GM12891 (cell line): ENCODE measurements around the gene CCDC201.
"Not testable (repeated sequence)": the region's sequence is repeated elsewhere in the genome, so short reads cannot be mapped to it uniquely, and the experiment has no call there.

Experiments used
- DNase-seq: peaks from one replicate; pipeline ENCODE4 v3.0.0; 2011; ENCODE audit warnings: low spot score; ENCODE audit not compliant: insufficient read length
- FAIRE-seq: peaks from 2 replicates; lab custom pipeline; 2011; peaks lifted over from hg19 to GRCh38; lab: Jason Lieb, UNC
- PAX5 ChIP-seq: IDR thresholded peaks from 2 replicates; pipeline ENCODE4 v1.6.1; 2011; ENCODE audit warnings: low read length, moderate library complexity, mild to moderate bottlenecking; ENCODE audit not compliant: insufficient read depth, severe bottlenecking
- POLR2A ChIP-seq: IDR thresholded peaks from 2 replicates; pipeline ENCODE4 v1.6.1; 2011; ENCODE audit warnings: low read depth, low read length, control low read depth
- POLR2AphosphoS5 ChIP-seq: IDR thresholded peaks from 2 replicates; pipeline ENCODE4 v1.6.1; 2011; ENCODE audit warnings: low read depth, low read length, control low read depth
- POU2F2 ChIP-seq: IDR thresholded peaks from 2 replicates; pipeline ENCODE4 v1.6.1; 2011; ENCODE audit warnings: low read depth, mild to moderate bottlenecking, control low read depth, low read length, moderate library complexity
- SPI1 ChIP-seq: IDR thresholded peaks from 2 replicates; pipeline ENCODE4 v1.6.1; 2011; ENCODE audit warnings: low read depth, low read length, control low read depth
- TAF1 ChIP-seq: IDR thresholded peaks from 2 replicates; pipeline ENCODE4 v1.6.1; 2011; ENCODE audit warnings: low read depth, low read length, control low read depth

CCDC201 gene

DNA sequence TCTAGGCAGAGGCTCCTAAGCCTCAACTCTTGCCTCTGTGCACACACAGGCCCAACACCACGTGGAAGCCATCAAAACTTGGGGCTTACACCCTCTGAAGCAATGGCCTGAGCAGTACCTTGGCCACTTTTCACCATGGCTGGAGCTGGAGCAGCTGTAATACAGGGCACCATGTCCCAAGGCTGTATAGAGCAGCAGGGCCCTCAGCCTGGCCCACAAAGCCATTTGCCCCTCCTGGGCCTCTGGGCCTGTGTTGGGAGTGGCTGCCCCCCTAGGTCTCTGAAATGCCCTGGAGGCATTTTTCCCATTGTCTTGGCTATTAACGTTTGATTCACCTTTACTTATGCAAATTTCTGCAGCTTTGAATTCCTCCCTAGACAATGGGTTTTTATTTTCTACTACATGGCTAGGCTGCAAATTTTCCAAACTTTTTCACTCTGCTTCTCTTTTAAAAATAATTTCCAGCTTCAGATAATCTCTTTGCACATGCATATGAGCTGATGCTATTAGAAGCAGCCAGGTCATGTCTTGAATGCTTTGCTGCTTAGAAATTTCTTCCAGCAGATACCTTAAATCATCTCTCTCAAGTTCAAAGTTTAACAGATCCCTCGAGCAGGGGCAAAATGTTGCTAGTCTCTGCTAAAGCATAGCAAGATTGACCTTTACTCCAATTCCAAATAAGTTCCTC, 5.7 kb upstream of the CCDC201 start:
- FAIRE-seq = no peak

DNA sequence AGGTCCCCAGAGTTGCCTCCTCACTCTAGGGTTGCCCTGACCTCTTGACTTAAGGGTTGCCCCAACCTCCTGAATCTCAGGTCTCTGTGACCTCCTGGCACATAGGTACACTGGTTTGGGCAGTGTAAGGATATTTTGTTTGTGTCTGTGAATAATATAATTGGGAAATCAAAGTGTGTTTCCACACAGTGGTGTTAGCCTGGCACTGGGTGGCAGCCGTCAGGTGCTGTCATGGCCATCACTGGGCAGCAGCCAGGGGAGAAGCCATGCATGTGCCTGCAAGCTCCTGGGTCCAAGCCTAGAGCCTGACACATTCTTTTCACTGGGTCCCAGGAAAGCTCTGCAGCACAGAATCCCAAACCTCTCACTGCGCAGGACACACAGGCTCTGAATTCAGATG, 3.6 kb upstream of the CCDC201 start:
- DNase-seq = no peak
- no peak for FAIRE-seq
- TF ChIP-seq POLR2A (no peak), PAX5 (no peak), TAF1 (no peak), SPI1 (no peak), POLR2AphosphoS5 (no peak), POU2F2 (no peak)

More for the DNA sequence above, 5.7 kb upstream of the CCDC201 start:
- TF ChIP-seq PAX5 = no peak
- no peak for TF ChIP-seq POLR2A
- TF ChIP-seq SPI1 = no peak
- no peak for TF ChIP-seq TAF1
- TF ChIP-seq POU2F2 = no peak
- no peak for TF ChIP-seq POLR2AphosphoS5
- no peak for DNase-seq

DNA sequence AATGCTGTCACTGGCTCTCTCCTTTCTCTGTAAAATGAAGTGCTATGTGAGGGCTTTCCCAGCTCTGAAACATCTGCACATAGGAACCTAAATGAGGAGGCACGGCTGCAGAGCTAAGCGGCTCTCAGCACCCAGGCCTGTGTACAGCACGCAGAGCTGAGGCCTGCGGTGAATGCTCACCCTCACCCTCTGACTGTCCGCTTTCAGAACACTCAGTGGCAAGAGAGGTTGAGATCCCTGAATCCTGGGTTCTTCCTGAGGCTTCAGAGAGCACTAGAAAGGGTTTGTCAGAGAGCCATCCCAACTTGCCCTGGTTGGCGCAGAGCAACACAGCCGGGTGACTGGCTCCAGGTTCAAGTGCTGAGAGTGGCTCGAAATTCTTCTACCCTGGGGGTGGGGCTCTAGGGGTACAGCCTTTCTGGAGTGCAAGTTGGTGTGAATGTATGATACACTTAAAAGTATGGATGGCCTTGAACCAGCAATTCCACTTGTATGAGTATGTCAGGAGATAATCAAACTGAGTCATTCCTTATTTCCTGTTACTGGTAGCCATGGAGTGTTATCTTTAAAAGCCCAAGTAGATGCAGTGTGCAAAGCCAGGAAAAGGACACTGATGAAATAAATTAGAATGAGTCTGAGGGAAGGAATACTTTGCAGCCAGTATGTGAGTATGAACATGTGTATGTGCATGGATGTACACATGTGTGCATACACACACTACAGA, 1.7 kb upstream of the CCDC201 start:
- DNase-seq (no peak), FAIRE-seq (no peak)
- TF ChIP-seq TAF1 = no peak
- no peak for TF ChIP-seq SPI1
- no peak for TF ChIP-seq PAX5
- TF ChIP-seq POU2F2 = no peak
- no peak for TF ChIP-seq POLR2A

DNA sequence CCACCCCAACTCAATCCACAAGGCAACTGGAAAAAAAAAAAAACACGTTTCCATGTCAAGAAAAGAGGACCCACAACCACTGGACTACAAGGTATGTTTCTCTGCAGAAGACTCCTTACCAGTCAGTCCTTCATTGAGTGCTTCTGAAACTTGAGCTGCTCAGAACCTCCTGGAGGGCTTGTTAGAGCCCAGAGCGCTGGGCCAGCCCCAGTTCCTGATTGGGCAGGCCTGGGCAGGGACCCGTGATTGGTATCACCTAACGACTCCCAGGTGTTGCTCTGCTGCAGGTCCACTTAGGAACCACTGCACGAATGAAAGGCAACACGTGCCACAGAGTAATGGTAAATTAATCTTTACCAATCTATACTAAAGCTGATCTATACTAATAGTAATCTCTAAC, 473 bp upstream of the CCDC201 start:
- TF ChIP-seq POU2F2 (no peak), TAF1 (no peak), PAX5 (no peak), SPI1 (no peak), POLR2A (no peak), POLR2AphosphoS5 (no peak)
- FAIRE-seq = no peak
- no peak for DNase-seq

DNA sequence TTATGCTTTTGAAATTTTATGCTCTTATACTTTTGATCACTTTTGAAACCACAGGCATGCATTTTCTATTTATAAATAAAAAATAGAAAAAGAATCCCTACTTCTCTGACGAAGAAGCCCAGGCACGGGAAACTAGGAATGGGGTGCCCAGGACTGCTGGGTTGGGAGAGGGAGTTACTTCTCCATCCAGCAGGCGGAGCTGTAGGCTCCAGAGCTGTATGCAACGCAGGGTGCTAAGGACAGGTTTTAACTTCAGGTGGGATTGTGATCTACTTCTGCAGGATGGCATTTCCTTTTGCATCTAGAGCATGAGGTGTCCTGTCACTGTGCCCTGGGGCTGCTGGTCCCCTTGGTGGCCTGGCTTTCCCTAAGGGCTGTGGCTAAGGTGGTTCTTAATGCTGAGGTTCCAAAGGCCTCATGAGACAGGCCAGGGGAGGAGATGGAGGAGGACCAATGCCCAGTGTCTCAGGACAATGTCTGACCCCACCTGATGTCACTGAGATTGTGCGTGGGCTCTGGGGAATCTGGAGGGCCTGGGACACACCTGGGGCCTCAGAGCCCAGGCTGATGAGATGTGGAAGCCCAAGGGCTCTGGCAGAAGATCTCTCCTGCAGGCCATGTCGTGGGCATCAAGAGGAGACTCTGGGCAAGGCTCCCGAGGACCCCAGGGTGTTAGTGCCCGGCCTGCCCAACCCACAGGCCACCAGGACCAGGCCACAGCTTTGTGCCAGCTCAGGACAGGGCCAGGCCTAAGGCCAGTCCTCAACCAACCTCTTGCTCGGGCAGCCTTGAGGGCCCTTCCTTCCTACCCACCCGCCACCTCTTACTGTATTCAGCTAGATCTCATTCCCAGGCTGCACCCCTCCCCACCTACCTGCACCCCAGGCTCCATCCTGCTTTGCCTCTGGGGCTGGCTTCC, 507 bp downstream of the CCDC201 start:
- DNase-seq = no peak
- TF ChIP-seq POLR2AphosphoS5 = no peak
- no peak for TF ChIP-seq POLR2A
- TF ChIP-seq POU2F2 = no peak
- no peak for TF ChIP-seq PAX5
- TF ChIP-seq TAF1 = no peak
- TF ChIP-seq SPI1 = no peak
- FAIRE-seq = peak; percentile 13

DNA sequence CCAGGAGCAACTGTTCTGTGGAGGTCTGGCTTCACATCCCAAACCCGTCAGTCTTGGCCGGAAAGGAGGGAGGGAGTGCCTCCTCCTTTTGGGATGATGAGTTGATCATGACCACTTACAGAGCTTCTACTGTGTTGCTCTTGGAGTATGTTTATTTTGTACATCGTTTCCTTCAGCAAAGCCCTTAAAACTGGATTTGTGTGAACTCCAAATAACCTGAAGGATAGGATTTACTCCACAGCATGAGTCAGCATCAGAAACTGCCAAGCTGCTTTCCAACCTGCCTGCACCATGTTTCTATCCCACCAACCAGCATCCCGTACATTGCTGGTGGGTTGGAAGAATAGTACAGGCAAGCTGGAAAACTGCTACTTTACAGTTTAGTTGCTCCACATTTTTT, 3.5 kb downstream of the CCDC201 start:
- DNase-seq (no peak), FAIRE-seq (no peak)
- no peak for TF ChIP-seq PAX5
- no peak for TF ChIP-seq TAF1
- no peak for TF ChIP-seq POU2F2
- no peak for TF ChIP-seq POLR2AphosphoS5
- no peak for TF ChIP-seq SPI1
- no peak for TF ChIP-seq POLR2A

DNA sequence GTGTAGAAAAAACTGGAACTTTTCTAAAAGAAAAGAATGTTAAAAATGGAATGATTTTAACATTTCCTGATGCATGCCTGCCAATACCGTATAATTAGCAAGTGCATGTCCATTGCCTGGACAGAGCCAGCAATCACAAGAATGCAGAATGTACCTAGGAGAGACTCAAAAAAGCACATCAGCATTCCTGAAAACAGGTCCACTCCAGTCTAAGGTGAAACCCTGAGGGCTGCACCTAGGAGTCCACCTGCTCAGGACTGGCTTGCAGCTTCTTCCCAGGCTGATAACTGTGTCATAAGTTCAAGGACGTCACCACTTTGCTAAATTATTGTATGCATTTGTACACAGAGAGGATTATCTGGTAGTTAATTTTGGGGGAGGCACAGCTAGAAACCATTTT, 5.4 kb downstream of the CCDC201 start:
- DNase-seq (no peak), FAIRE-seq (no peak)
- TF ChIP-seq POU2F2 = no peak

DNA sequence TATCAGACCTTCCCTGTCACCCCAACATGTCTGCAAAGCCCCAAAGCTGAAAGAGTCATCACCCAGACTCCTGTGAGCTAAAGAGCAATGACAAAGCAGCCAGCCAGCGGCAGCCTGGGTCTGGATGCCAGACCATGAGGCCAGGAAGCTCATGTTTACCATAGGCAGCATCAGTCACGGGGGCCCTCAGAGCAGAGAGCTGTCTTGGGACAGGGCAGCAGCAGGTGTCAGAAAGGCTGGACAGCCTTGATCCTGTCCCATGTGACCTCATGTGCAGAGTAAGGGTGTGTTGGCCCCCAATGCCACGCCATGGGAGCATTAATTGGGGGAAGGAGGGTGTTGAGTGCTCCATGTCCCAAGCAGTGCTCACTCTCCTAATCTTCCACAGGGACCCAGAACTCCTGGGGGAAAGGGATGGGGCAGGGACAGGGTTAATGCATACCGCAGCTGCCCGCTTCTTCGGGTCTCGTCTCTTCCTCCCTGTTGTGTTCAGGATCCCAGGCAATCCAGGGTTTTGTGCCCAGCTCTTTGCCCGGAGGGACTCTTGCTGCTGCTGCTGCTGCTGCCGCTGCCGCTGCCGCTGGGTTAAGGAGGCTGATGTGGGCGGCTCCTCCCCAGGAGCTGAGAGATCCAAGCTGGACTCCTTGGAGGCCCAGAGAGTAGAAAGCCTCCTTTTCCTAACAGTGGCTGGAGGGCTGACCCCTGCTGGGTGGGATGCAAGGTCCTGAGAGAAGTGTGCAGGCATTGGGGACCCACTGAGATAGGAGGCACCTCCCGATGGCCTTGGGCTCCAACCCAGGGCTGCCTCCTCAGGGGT, 7.1 kb downstream of the CCDC201 start:
- TF ChIP-seq TAF1 = no peak
- TF ChIP-seq POU2F2 = no peak
- no peak for TF ChIP-seq PAX5
- TF ChIP-seq POLR2AphosphoS5 = no peak
- no peak for TF ChIP-seq SPI1
- no peak for TF ChIP-seq POLR2A
- DNase-seq (no peak), FAIRE-seq (no peak)

DNA sequence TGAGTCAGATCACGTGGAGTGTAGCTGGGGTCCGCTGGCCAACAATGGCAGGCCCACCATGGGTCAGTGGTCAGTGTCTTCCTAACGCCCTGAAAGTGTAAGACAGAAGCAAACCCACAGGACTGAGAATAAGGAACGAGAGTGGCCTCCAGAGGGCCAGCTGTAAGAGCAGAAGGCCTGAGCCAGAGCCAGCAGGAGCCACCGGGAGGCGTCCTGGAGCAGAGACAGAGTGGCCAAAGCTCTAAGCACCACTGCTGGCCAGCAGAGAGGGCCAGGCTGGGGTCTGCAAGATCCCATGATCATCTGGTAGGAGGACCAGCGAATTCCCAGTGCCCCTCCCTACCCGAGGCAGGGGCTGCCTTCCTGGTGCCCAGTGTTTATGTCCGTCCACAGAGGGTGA, 9.2 kb downstream of the CCDC201 start:
- no peak for TF ChIP-seq POLR2AphosphoS5
- TF ChIP-seq SPI1 = no peak
- TF ChIP-seq POU2F2 = no peak
- no peak for TF ChIP-seq PAX5
- no peak for TF ChIP-seq TAF1
- TF ChIP-seq POLR2A = no peak
- no peak for FAIRE-seq
- DNase-seq = no peak

DNA sequence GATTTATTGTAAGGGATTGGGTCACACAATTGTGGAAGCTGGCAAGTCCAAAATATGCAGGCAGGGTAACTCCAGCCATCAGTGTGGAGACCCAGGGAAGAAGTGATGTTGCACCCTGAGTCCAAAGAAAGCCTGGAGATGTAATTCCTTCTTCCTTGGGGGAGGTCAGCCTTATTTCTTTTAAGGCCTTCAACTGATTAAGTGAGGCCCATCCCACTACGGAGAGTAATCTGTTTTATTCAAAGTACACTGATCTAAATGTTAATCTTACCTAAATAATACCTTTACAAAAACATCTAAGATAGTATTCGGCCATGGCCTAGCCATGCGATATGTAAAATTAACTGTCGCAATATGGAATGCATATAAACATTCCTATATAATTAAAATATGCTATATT, 16.0 kb downstream of the CCDC201 start:
- not testable (repeated sequence) for FAIRE-seq, DNase-seq

DNA sequence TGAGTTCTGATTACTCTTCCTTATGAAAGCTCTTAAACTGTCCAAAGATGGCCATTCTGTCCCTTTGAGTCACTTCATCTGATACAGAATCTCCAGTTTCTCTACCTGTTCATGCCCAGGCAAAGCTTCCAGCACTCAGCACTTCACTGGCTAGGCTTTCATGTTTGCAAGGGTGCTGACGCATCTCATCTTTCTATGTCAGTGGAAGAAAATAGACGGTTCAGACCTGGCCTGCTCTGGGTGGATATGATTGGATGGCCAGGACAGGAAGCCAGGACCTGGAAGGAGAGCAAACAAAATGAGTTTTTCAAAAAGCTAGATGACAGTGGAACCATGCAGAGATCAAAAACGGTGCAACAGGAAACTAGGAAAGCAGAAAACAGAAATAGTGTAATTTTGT, 17.2 kb downstream of the CCDC201 start:
- DNase-seq, FAIRE-seq: not testable (repeated sequence)

DNA sequence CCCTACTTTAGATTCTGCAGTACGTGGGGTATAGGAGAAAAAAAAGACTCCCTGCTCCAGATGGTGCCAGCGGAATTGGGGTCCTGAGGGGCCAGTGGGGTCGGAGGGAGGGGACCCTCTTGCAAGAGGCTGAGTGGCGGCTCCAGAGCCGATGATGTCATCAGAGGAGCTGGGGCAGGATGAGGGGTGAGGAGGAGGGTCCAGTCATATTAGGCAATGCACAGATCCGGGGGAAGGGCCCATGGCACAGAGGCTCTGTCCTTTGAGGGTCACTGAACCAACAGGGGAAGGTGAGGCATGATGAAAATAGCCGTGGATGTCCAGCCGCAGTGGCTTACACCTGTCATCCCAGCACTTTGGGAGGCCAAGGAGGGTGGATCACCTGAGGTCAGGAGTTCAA, 19.4 kb downstream of the CCDC201 start:
- not testable (repeated sequence) for DNase-seq, FAIRE-seq

DNA sequence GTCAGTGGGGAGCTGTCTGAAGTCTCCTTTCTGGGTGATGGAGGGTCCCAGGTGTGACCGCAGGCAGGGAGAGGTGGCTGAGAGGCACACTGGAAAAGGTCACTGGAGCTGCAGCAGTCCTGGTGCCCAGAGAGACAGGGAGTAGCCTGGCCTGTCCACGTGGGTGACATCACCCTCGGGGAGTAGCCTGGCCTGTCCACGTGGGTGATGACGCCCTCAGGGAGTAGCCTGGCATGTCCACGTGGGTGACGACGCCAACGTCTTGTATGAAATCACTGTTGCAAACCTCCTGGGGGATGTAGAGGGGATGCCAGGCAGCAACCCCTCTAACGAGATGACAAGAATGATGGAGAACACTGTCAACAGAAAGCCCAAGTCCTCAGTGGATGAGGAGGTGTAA, 19.9 kb downstream of the CCDC201 start:
- FAIRE-seq, DNase-seq: not testable (repeated sequence)
